GM12873 (cell line): ENCODE data around the gene PPAN.

Experiments used
- TF ChIP-seq, protein P1 (sequence below): IDR thresholded peaks from 2 replicates; pipeline ENCODE4 v1.5.1; 2012; ENCODE audit warnings: low read depth, mild to moderate bottlenecking, moderate library complexity, low read length, control low read depth; ENCODE audit not compliant: insufficient read depth; ENCODE audit errors: missing control alignments

Gene PPAN

DNA sequence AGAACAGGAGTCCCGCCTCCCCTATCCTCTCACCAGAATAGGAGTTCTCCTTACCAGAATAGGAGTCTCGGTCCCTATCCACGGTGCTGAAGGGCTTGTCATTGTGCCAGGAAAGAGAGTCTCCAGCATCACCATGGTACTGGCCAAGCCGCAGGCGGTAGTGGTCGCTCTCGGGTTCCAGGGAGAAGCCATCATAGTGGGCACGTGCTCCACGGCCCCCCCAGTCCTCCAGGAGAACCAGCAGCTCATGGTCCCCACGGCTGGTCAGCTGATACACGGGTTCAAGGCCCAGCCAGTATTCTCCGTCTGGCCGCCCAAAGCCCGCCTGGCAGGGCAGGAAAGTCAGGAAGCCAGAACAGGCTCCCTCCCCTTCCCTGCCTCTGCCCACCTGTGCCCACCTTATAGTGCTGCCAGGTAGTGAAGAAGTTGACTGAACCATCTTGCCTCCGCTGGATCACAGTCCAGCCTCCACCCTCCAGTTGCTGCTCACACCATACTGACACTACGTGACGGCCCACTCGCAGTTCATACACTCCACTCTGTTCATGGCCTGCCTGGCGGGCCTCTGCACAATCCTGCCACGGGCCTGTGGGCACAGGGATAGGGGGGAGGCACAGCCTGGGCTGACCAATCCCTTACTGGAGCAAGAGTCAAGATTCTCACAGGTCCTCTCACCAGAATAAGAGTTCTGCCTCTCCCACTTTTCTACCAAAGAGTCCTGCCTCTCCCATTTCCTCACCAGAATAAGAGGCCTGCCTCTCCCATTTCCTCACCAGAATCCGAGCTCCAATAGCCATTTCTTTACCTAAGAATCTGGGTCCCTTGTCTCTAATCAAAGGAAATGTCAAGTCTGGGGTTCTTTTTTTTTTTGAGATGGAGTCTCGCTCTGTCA, 12.6 kb upstream of the PPAN start:
- TF ChIP-seq, protein P1, sequence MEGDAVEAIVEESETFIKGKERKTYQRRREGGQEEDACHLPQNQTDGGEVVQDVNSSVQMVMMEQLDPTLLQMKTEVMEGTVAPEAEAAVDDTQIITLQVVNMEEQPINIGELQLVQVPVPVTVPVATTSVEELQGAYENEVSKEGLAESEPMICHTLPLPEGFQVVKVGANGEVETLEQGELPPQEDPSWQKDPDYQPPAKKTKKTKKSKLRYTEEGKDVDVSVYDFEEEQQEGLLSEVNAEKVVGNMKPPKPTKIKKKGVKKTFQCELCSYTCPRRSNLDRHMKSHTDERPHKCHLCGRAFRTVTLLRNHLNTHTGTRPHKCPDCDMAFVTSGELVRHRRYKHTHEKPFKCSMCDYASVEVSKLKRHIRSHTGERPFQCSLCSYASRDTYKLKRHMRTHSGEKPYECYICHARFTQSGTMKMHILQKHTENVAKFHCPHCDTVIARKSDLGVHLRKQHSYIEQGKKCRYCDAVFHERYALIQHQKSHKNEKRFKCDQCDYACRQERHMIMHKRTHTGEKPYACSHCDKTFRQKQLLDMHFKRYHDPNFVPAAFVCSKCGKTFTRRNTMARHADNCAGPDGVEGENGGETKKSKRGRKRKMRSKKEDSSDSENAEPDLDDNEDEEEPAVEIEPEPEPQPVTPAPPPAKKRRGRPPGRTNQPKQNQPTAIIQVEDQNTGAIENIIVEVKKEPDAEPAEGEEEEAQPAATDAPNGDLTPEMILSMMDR = no peak

DNA sequence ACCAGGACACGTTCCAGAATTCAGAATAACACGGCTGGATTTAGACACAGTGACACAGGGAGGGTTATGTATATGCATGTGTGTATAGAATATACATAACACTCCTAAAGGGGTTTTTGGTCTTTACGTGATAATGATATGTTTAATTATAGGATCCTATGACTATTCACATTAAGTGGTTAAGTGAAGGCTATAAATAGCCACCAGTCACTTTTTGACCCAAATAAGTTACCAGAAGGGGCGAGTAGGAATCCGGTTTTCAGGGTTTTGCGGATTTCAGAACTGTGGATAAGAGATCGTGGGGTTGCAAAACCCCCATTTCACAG, 10.6 kb upstream of the PPAN start:
- TF ChIP-seq, protein P1 = no peak

DNA sequence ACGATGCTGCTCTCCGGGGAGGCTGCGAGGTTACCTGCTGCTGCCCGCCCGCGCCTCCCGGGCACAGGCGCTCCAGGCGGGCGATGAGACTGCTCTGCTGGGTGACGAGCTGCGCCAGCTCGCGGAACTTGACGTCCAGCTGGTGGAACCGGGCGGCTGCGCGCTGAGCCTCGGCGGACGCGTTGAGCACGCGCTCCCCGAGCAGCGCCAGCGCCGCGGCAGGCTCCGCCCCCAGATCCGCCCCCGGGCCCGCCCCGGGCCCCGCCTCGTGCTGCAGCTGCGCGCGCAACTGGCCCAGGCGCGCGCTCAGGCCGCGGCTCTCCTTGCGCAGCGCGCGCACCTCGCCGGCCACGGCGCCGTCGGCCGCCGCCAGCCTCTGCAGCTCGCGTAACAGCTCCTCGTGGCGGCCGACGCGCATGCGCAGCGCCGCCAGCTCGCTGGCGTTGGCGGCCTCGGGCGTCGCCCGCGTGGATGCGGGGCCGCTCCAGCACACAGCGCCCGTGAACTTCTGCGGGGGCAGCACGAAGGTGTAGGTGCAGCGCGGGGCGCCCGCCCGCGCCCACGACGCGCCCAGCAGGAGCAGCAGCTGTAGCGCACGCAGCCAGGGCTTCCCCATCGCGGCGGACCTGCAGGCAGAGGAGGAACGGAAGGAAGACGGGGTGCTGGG, 10.1 kb upstream of the PPAN start:
- TF ChIP-seq, protein P1 = no peak

DNA sequence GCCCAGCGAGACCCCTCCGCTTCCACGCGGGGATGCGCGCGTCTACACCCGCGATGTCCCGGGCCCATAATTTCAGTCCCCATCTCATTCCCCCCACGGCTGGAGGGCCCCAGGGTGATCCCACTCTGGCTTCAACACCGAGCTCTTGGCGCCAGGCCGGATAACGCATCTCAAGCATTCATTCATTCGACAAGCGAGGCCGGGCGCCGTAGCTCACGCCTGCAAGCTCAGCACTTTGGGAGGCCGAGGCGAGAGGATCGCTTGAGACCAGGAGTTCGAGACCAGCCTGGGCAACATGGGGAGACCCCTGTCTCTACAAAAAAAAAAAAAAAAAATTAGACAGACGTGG, 9.6 kb upstream of the PPAN start:
- TF ChIP-seq, protein P1 = no peak

DNA sequence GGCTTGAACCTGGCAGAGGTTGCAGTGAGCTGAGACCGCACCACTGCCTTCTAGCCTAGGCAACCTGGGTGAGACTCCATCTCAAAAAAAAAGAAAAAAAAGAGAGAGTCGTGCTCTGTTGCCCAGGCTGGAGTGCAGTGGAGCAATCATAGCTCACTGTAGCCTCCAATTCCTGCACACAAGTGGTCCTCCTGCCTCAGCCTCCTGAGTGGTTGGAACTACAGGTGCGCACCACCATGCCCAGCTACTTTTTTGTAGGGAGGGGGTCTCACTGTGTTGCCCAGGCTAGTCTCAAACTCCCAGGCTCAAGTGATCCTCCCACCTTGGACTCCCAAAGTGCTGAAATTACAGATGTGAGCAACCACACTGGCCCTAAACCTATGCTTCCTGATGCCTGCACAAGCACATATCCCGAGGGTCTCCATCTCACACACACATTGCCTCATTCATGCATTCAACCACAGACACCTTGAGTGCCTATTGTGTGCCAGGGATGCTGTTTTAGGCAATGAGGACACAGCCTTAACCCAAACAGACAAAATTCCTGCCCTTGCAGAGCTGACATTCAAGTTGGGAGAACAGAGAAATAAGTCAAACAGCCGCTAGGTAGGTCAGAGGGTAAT, 5.9 kb upstream of the PPAN start:
- TF ChIP-seq, protein P1 = no peak

DNA sequence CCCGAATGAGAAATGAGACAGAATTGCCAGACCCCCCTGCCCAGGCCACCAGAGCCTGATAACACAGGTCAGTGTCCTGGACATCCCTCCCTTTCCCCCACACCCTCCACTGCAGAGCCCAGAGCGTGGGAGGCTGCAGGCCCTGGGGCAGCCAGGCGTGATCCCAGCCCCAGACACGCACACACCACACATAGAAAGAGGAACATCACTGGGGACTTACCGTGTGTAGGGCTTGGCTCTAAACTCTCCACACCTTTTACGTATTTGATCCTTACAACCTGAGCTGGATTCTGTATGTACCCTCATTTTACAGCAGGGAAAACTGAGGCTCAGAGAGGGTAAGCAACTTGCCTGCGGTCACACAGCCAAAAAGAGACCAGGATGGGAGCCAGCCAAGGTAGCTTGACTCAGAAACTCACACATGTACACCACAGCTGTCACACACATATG, 3.4 kb upstream of the PPAN start:
- TF ChIP-seq, protein P1 = no peak

DNA sequence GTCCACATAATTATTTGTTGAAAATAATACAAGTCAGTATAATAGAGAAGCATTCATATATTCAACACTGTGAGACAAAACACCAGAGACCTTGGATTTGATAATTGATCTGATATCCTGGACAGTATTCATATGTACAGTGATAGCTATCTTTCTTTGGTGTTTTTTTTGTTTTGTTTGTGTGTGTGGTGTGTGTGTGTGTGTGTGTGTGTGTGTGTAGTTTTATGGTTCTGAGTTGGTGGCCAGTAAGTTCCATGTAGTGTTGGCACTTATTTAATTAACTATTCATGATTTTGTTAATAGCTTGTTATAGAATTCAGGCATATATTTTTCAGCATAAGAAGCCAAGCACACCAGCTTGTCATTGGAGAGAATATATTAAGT, 2.0 kb upstream of the PPAN start:
- TF ChIP-seq, protein P1 = no peak
